Dedifferentiated amniotic fluid mesenchymal stem cell (primary cell): Measurements from ENCODE around the gene DBN1.
A peak's percentile ranks its signal among the peaks of the same experiment; 100 is the strongest.
"Not testable (repeated sequence)": the region's sequence is repeated elsewhere in the genome, so short reads cannot be mapped to it uniquely, and the experiment has no call there.

Experiments used
- DNase-seq: peaks from one replicate; pipeline ENCODE4 v3.0.0-alpha.2; 2016; ENCODE audit errors: extremely low spot score

DBN1 gene

GRCh38 chr5:177429248-177430040 is 44.0 kb downstream of the DBN1 start:
- DNase-seq, result no peak

- DNase-seq, result no peak
Measured at GRCh38 chr5:177428574-177429217, 44.7 kb downstream of the DBN1 start.

GRCh38 chr5:177427919-177428573 is 45.4 kb downstream of the DBN1 start:
- no peak for DNase-seq

- no peak for DNase-seq
Measured at GRCh38 chr5:177427211-177427822, 46.1 kb downstream of the DBN1 start.

GRCh38 chr5:177426566-177427210 is 46.7 kb downstream of the DBN1 start, which contains the start of gene GRK6:
Gene GRK6 (plus strand): TSS chr5:177426676. CDS start chr5:177426846, 170 bp downstream.
- DNase-seq, result no peak

GRCh38 chr5:177425801-177426565 is 47.5 kb downstream of the DBN1 start:
- peak; percentile 100 for DNase-seq

- no peak for DNase-seq
Measured at GRCh38 chr5:177425196-177425800, 48.1 kb downstream of the DBN1 start.

GRCh38 chr5:177423671-177424070 is 49.8 kb downstream of the DBN1 start:
- no peak for DNase-seq

- no peak for DNase-seq
Measured at GRCh38 chr5:177421062-177421798, 52.2 kb downstream of the DBN1 start.

- not testable (repeated sequence) for DNase-seq
Measured at GRCh38 chr5:177420472-177420871, 53.0 kb downstream of the DBN1 start.

- DNase-seq, result no peak
Measured at GRCh38 chr5:177419046-177419445, 54.4 kb downstream of the DBN1 start.

GRCh38 chr5:177417081-177417480 is 56.4 kb downstream of the DBN1 start:
- not testable (repeated sequence) for DNase-seq

- DNase-seq, result no peak
Measured at GRCh38 chr5:177414481-177414880, 59.0 kb downstream of the DBN1 start.

- no peak for DNase-seq
Measured at GRCh38 chr5:177412603-177413233, 60.7 kb downstream of the DBN1 start.

GRCh38 chr5:177410575-177410974 is 62.9 kb downstream of the DBN1 start:
- DNase-seq, result no peak

- DNase-seq, result no peak
Measured at GRCh38 chr5:177409043-177409801, 64.2 kb downstream of the DBN1 start, which contains the start of gene F12. Gene F12 (minus strand): TSS chr5:177409564. CDS start chr5:177409527, 37 bp downstream.
